ENCODE results near the gene ZNF423. TPM values are rescaled to one million over a fixed set of nuclear protein-coding genes. Genes with fewer than 3 reads are reported as not detected.

The ZNF423 gene
- total and polyA plus RNA-seq, 2 of the 13 experiments (the other 11 are each of a cell fraction or from before 2014, with no cell fraction given) = 0.07 to 0.31 TPM

- WGBS (ENCODE audit: low lambda C conversion rate) = 75% methylated on average over 2 of the region's 2 CpGs
Observed at GRCh38 chr16:49867234-49867633, 11.3 kb upstream of the ZNF423 start.

More at GRCh38 chr16:49867234-49867633, 11.3 kb upstream of the ZNF423 start:
- H3K79me2 ChIP-seq (ENCODE audit: insufficient read depth, low read length) = no peaks in the 10 kb centered on the region
- TF ChIP-seq ZNF331 (CRISPR knock-in tag; IDR thresholded peaks at IDR 0.05) (no peak), ZNF101 (CRISPR knock-in tag; IDR thresholded peaks at IDR 0.05; ENCODE audit: borderline replicate concordance, low read depth) (no peak), SIX4 (CRISPR knock-in tag; IDR thresholded peaks at IDR 0.05) (no peak), TCF7L2 (IDR thresholded peaks at IDR 0.05; ENCODE audit: low read depth, low read length) (no peak), ZMYM2 (CRISPR knock-in tag; IDR thresholded peaks at IDR 0.05) (no peak), ZNF3 (CRISPR knock-in tag; IDR thresholded peaks at IDR 0.05) (no peak), ZNF784 (CRISPR knock-in tag; IDR thresholded peaks at IDR 0.05; ENCODE audit: borderline replicate concordance) (no peak), SNAPC2 (CRISPR knock-in tag; IDR thresholded peaks at IDR 0.05) (no peak), PCBP2 (optimal IDR thresholded peaks at IDR 0.05; ENCODE audit: low read depth, low read length, poor library complexity, severe bottlenecking) (no peak), SNAPC4 (CRISPR knock-in tag; IDR thresholded peaks at IDR 0.05) (no peak), KDM5A (IDR thresholded peaks at IDR 0.05; ENCODE audit: borderline replicate concordance, low read length) (no peak), ZNF432 (CRISPR knock-in tag; IDR thresholded peaks at IDR 0.05; ENCODE audit: borderline replicate concordance) (no peak), RBAK (CRISPR knock-in tag; IDR thresholded peaks at IDR 0.05) (no peak), ZMAT3 (CRISPR knock-in tag; conservative IDR thresholded peaks at IDR 0.05) (no peak), LCORL (IDR thresholded peaks at IDR 0.05) (no peak), LCORL (CRISPR knock-in tag; IDR thresholded peaks at IDR 0.05) (no peak), SIN3A (IDR thresholded peaks at IDR 0.05; ENCODE audit: borderline replicate concordance, low read depth, low read length) (no peak), ZNF652 (CRISPR knock-in tag; IDR thresholded peaks at IDR 0.05; ENCODE audit: borderline replicate concordance, low read depth) (no peak), ZNF20 (CRISPR knock-in tag; IDR thresholded peaks at IDR 0.05) (no peak)
- FAIRE-seq (no peak), DNase-seq (ENCODE audit: low spot score) (no peak), ATAC-seq (no peak)
- H3K4me1 ChIP-seq (ENCODE audit: insufficient read depth, low read length) = peaks cover 2% of the 10 kb centered on the region
- no TSS peak for BruUV-seq (replicated peaks)
- H3K4me3 ChIP-seq (replicated peaks in 1 of 3; ENCODE audit: insufficient read depth in 1 of 3, low read depth in 2 of 3, low read length in 3 of 3) = no peak overlapping the region
- H4K20me1 ChIP-seq (ENCODE audit: insufficient read depth, low read length) = no peaks in the 10 kb centered on the region
- H3K27me3 ChIP-seq (ENCODE audit: control insufficient read depth in 1 of 2, insufficient read depth in 2 of 2, low read length in 2 of 2) = peaks cover 12 to 48% of the 10 kb centered on the region in 2 experiments
- no peaks in the 10 kb centered on the region for H3K36me3 ChIP-seq (replicated peaks in 1 of 2; ENCODE audit: control insufficient read depth in 1 of 2, insufficient read depth in 2 of 2, low read length in 2 of 2)
- in situ Hi-C loops (cut with HindIII; ENCODE audit: extremely low pct_ligation_motif_present, low pct_unique_long_range_greater_than_20kb) = no loop called here
- POLR2A ChIA-PET = no interaction called here
- no peak overlapping the region for H3K27ac ChIP-seq (ENCODE audit: extremely low read length, insufficient read depth, low read length)
- no peak overlapping the region for H3K4me2 ChIP-seq (ENCODE audit: low read depth, low read length)
- CTCF ChIA-PET (ENCODE audit: low intra/inter-chr PET ratio, low total read pairs) = no interaction called here
- H3K9me3 ChIP-seq (ENCODE audit: low read length) = no peaks in the 10 kb centered on the region
- intact Hi-C loops (cut with micrococcal nuclease; ENCODE audit: unreplicated experiment) = no loop called here
- H2AFZ ChIP-seq (ENCODE audit: low read length) = no peak overlapping the region
- no peak overlapping the region for H3K9ac ChIP-seq (ENCODE audit: insufficient read depth, low read depth, low read length)

Data from HepG2 (cell line).